Activated B cell treated with CpG ODN at 0.5 μM for 24 hours (primary cell): ENCODE measurements around the gene FBN2. TPM values are rescaled to one million over a fixed set of nuclear protein-coding genes. Genes with fewer than 3 reads are reported as not detected.

Experiments
- ATAC-seq: fragments of 200-7000 bp; cut with Tn5 transposase; one replicate; pipeline ENCODE4 v1.10.0; 2021; ENCODE audit warnings: low read depth, mild to moderate bottlenecking, moderate library complexity
- CTCF ChIA-PET: fragments of 350-600 bp; sonication (Branson Sonifier 250); formaldehyde crosslinking; loops from one replicate; lab custom pipeline; 2021; ENCODE audit warnings: antibody characterized with exemption; lab: Charles Lee
- POLR2A ChIA-PET: fragments of 350-600 bp; sonication (Branson Sonifier 250); formaldehyde crosslinking; loops from one replicate; lab custom pipeline; 2021; ENCODE audit warnings: antibody characterized with exemption; lab: Charles Lee
- DNase-seq: peaks from one replicate; pipeline ENCODE4 v3.0.0; 2022
- H3K27ac Mint-ChIP-seq: one replicate; pipeline ENCODE4 v1.8.0; 2020; ENCODE audit warnings: mixed read lengths
- H3K27me3 Mint-ChIP-seq: one replicate; pipeline ENCODE4 v1.8.0; 2021; ENCODE audit warnings: mixed read lengths
- H3K36me3 Mint-ChIP-seq: one replicate; pipeline ENCODE4 v1.8.0; 2021; ENCODE audit warnings: low read depth, mixed read lengths
- H3K4me1 Mint-ChIP-seq: one replicate; pipeline ENCODE4 v1.8.0; 2021; ENCODE audit warnings: mixed read lengths
- H3K4me3 Mint-ChIP-seq: one replicate; pipeline ENCODE4 v1.8.0; 2020; ENCODE audit warnings: mild to moderate bottlenecking, mixed read lengths
- H3K9me3 Mint-ChIP-seq: one replicate; pipeline ENCODE4 v1.8.0; 2020; ENCODE audit warnings: mixed read lengths
- CTCF ChIP-seq: fragments of 200-600 bp; IDR thresholded peaks from one replicate; pipeline ENCODE4 v1.8.0; 2022; ENCODE audit warnings: antibody characterized with exemption, mild to moderate bottlenecking
- intact Hi-C: fragments of 100-400 bp; cut with micrococcal nuclease; formaldehyde crosslinking; loops from one replicate; pipeline ENCODE4 v1.15.1; 2024
- total RNA-seq: library from RNA; stranded (reverse); gene quantifications from 2 replicates; pipeline ENCODE4 v1.2.3, GENCODE V29; 2022

FBN2 gene
- total RNA-seq, 1 donor from 2014 or later, result not detected

DNA sequence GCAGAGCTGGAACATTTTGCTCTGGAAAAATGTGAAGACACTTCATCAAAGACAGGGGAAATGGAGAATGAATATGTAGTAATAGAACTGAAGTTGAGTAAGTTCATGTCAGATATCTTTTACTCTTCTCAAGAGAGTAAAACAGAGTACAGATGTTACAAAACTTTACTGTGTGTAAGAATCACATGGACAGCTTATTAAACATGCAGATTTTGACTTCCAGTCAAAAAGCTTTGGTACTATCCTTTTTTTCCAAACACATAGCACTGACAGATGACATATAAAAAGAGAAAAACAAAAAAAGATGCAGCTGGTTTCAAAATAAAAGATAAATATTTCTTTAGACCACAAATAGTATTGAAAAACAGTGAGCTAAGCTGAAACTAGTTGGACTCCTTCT is 115.4 kb downstream of the FBN2 start:
- ChIA-PET POLR2A (no interaction called here), CTCF (no interaction called here)
- ATAC-seq (no peak), DNase-seq (no peak)
- intact Hi-C loops, result no loop called here
- Mint-ChIP-seq H3K27ac (no peak overlapping the region), H3K27me3 (no peaks in the 10 kb centered on the region), H3K4me3 (no peak overlapping the region), H3K4me1 (no peaks in the 10 kb centered on the region), H3K9me3 (peaks cover 3% of the 10 kb centered on the region), H3K36me3 (no peaks in the 10 kb centered on the region)
- TF ChIP-seq CTCF, result no peak

DNA sequence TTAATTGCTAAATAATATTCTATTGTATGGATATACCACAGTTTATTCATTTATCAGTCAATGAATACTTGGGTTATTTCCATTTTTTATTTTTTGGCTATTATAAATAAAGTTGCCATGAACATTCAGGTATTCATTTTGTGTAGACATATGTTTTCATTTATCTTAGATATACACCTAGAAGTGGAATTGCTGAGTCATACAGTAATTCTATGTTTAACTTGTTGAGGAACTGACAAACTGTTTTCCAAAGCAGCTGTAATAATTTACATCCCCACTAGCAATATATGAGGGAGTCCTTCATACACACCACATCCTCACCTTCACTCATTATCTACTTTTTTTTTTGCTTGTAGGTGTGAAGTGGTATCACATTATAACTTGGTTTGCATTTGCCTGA is 123.6 kb downstream of the FBN2 start:
- H3K27ac Mint-ChIP-seq, result no peak overlapping the region
- no peaks in the 10 kb centered on the region for H3K36me3 Mint-ChIP-seq
- TF ChIP-seq CTCF, result no peak
- no peak overlapping the region for H3K4me3 Mint-ChIP-seq
- peaks cover 3% of the 10 kb centered on the region for H3K9me3 Mint-ChIP-seq
- POLR2A ChIA-PET, result no interaction called here
- H3K4me1 Mint-ChIP-seq, result no peaks in the 10 kb centered on the region
- intact Hi-C loops, result no loop called here
- ATAC-seq (no peak), DNase-seq (no peak)
- CTCF ChIA-PET, result no interaction called here
- no peaks in the 10 kb centered on the region for H3K27me3 Mint-ChIP-seq

GRCh38 chr5:128413356-128413755 is 124.7 kb downstream of the FBN2 start:
- no peaks in the 10 kb centered on the region for H3K4me1 Mint-ChIP-seq
- DNase-seq (no peak), ATAC-seq (no peak)
- H3K9me3 Mint-ChIP-seq, result peaks cover 2% of the 10 kb centered on the region
- H3K36me3 Mint-ChIP-seq, result no peaks in the 10 kb centered on the region
- no peak overlapping the region for H3K4me3 Mint-ChIP-seq
- TF ChIP-seq CTCF, result no peak
- H3K27ac Mint-ChIP-seq, result no peak overlapping the region
- ChIA-PET CTCF (no interaction called here), POLR2A (no interaction called here)
- no peaks in the 10 kb centered on the region for H3K27me3 Mint-ChIP-seq
- intact Hi-C loops, result no loop called here

GRCh38 chr5:128412145-128412930 is 125.7 kb downstream of the FBN2 start:
- Mint-ChIP-seq H3K9me3 (no peaks in the 10 kb centered on the region), H3K27me3 (no peaks in the 10 kb centered on the region), H3K4me3 (no peak overlapping the region), H3K36me3 (no peaks in the 10 kb centered on the region), H3K4me1 (no peaks in the 10 kb centered on the region), H3K27ac (no peak overlapping the region)
- TF ChIP-seq CTCF, result no peak
- ATAC-seq, result no peak
- DNase-seq, result no peak
- ChIA-PET POLR2A (no interaction called here), CTCF (no interaction called here)
- intact Hi-C loops, result no loop called here

- ChIA-PET CTCF (no interaction called here), POLR2A (no interaction called here)
- no peaks in the 10 kb centered on the region for H3K27me3 Mint-ChIP-seq
- no peak overlapping the region for H3K4me3 Mint-ChIP-seq
- no peaks in the 10 kb centered on the region for H3K4me1 Mint-ChIP-seq
- no peak for TF ChIP-seq CTCF
- no peaks in the 10 kb centered on the region for H3K9me3 Mint-ChIP-seq
- no peak for DNase-seq
- intact Hi-C loops, result no loop called here
- no peak for ATAC-seq
- H3K27ac Mint-ChIP-seq, result no peak overlapping the region
- no peaks in the 10 kb centered on the region for H3K36me3 Mint-ChIP-seq
These were observed 128.8 kb downstream of the FBN2 start for GRCh38 chr5:128409166-128409800.
